NCI-H510A treated with DMSO at 0.1 percent for 48 hours (cell line): Measurements from ENCODE around the gene WNT1.

ENCODE experiments used
- DNase-seq: peaks from one replicate; lab custom pipeline; 2025; lab: John Stamatoyannopoulos, UW

Gene WNT1

DNA sequence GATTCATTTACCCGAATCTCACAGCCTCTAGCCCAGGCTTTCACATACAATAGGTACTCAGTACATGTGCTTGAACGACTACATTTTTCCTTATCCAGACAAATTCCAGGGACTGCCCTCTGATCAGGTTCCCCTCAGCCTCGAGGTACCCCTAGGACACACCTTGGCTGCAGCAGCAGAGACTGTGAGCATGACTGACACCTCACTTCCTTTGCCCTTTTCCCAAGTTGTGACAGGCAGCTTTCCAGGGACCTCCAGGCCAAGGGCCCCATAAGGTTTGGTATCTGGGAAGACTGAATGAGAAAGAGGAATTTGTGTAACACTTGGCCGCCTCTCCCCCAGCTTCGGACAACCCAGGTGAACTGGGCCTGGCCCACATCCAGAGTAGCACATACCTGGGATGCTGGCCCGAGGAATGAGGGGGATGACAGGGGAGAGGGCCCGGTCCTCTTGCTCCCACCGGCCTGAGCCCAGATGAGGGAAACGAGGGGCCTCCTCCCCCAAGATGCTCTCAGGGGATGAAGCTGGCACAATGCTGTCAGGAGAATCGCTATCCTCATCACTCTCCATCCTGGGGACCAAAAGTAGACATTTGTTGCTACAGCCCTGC is 50.6 kb downstream of the WNT1 start:
- no peak for DNase-seq

DNA sequence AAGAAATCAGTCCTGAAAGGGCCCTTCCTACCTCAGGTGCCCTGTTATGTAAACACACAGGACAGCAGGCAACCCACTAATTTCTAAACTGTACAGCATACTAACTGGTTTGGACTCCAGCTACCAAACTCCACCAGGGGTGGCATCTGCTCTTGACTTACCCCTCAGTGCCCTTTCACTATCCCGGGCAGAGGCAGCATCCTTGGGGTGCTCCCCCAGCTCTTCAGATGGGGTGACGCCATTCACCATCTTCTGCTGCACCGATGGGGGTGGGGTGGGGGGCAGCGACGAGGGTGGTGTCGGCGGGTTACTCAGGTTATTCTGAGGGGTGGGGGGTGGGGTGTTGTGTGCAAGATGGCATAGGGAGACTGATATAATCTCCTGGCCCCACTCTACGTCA is 52.0 kb downstream of the WNT1 start:
- no peak for DNase-seq

DNA sequence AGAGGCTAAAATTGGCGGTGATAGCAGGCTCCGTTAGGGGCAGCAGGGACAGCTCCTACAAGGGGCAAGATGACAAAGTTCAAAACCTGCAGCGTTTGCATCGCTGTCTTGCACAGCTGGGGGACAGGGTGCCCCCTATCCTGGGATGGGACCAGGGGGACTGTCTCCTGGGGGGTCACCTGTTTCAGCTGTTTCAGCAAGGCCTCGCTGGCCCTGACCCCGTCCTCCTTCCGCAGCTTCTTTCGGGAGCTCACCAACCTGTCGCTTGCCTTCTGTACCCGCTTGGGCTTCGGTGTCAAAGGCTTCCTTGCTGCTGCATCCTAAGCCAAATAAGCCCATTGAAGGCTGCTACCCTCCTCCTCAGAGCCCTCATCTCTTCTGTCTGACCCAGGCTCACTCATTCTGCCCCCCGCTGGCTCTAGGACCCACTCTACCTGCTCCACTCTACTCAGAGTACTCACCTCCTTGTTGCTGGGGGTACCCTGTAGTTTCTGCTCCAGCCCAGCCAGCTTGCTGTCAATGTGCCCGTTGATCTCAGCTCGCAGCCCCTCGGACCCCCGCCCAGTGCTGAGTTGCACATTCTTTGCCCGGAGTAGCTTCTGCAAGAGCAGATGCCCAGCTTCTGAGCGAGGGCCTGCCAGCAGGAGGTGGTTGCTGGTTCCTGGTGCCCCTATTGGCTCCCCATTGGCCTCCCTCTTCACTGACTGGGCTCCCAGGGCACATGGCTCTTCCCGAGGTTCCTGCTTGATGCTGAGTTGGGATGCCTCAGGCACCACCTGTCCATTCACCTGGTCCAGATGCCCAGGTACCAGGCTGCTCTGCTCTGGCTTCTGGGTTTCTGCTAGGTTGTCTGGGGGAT is 52.8 kb downstream of the WNT1 start:
- no peak for DNase-seq

DNA sequence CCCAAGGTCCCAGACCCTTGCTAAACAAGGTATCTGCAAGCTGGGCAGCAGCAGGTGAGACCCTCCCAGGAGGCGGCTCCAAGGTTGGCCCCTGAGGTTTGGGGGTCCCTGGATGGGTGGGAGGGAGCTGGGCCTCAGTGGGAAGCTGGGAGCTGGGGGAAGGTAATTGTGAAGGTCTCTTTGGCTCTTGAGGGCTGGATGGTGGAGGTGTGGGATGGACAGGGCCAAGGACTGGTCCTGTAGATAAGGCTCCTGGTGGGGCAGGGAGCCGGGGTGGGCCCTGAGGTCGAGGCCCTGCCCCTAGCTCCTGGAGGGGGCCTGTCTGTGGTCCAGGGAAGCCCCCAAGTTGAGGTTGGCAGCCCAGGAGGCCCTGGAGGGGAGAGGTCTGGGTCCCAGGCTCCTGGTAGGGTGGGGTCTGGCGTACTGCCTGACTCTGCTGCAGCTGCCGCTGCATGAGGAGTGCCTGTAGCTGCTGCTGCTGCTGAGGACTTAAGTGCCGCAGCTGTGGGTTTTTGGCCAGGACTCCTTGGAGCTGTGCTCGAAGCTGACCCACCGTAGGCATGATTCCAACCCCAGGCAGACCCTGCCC is 53.5 kb downstream of the WNT1 start:
- no peak for DNase-seq
